A549 (cell line): ENCODE results near the gene TSC22D2. TPM values are rescaled to one million over a fixed set of nuclear protein-coding genes. Genes with fewer than 3 reads are reported as not detected.
A peak's percentile ranks its signal among the peaks of the same experiment; 100 is the strongest.

Experiments used
- ATAC-seq, 2 experiments: fragments of 200-7000 bp in 1 of 2; fragments of >200 bp in 1 of 2; cut with Nextera tagmentation in 1 of 2; cut with Tn5 transposase in 1 of 2; 3 replicates each; pipeline versions ENCODE4 v1.8.0 to v1.9.1; 2018 to 2020; ENCODE audit warnings: mild to moderate bottlenecking in 1 of 2, moderate library complexity in 1 of 2
- CTCF ChIA-PET: fragments of 300-600 bp; sonication (Branson Sonifier 250); formaldehyde crosslinking; extraction: SDS; loops from one replicate; lab custom pipeline; 2021; ENCODE audit warnings: antibody characterized with exemption, inconsistent platforms; lab: Yijun Ruan, JAX
- POLR2A ChIA-PET: fragments of 350-600 bp; formaldehyde crosslinking; extraction: SDS; loops from one replicate; lab custom pipeline; 2021; ENCODE audit warnings: antibody characterized with exemption, inconsistent platforms; lab: Yijun Ruan, JAX
- DNase-seq, 2 experiments: peaks; one replicate each; pipeline versions ENCODE4 v3.0.0 to v3.0.0-alpha.2; 2011 to 2016; ENCODE audit warnings: low read depth in 1 of 2, low spot score in 1 of 2
- FAIRE-seq: peaks from 2 replicates; lab custom pipeline; 2011; peaks lifted over from hg19 to GRCh38; lab: Jason Lieb, UNC
- H3K27ac ChIP-seq, 2 experiments: fragments of >200 bp; sonication (Bioruptor Twin); formaldehyde crosslinking; 3 replicates each; pipeline ENCODE4 v1.5.1; 2016 to 2017
- H3K4me1 ChIP-seq: fragments of >200 bp; sonication (Bioruptor Twin); formaldehyde crosslinking; 3 replicates; pipeline ENCODE4 v1.6.1; 2016
- H3K4me2 ChIP-seq: fragments of >200 bp; sonication (Bioruptor Twin); formaldehyde crosslinking; 3 replicates; pipeline ENCODE4 v1.6.1; 2016
- H3K4me3 ChIP-seq: fragments of >200 bp; sonication (Bioruptor Twin); formaldehyde crosslinking; 3 replicates; pipeline ENCODE4 v1.5.1; 2016
- H3K9me3 ChIP-seq: fragments of >200 bp; sonication (Bioruptor Twin); formaldehyde crosslinking; 3 replicates; pipeline ENCODE4 v1.6.1; 2016
- BCL3 ChIP-seq: fragments of >200 bp; sonication (Bioruptor Twin); formaldehyde crosslinking; IDR thresholded peaks from 3 replicates; pipeline ENCODE4 v1.6.1; 2016
- BHLHE40 ChIP-seq: IDR thresholded peaks from 2 replicates; pipeline ENCODE4 v1.6.1; 2012; ENCODE audit warnings: low read depth, low read length, inconsistent platforms
- CEBPB ChIP-seq, 2 experiments: fragments of >200 bp in 1 of 2; sonication (Bioruptor Twin) in 1 of 2; formaldehyde crosslinking in 1 of 2; IDR thresholded peaks; 2 replicates each; pipeline ENCODE4 v1.6.1; 2012 to 2016
- CTCF ChIP-seq: fragments of >200 bp; sonication (Bioruptor Twin); formaldehyde crosslinking; IDR thresholded peaks from 3 replicates; pipeline ENCODE4 v1.5.1; 2016
- E2F6 ChIP-seq: IDR thresholded peaks from 2 replicates; pipeline ENCODE4 v1.6.1; 2012; ENCODE audit warnings: low read depth, borderline replicate concordance
- EHF ChIP-seq: fragments of 250-450 bp; sonication (Bioruptor Pico); IDR thresholded peaks from 2 replicates; pipeline ENCODE4 v1.5.0; 2020; ENCODE audit warnings: mild to moderate bottlenecking
- FOSL2 ChIP-seq, 2 experiments: fragments of 450-650 bp in 1 of 2; fragments of >200 bp in 1 of 2; sonication (Bioruptor Twin) in 1 of 2; formaldehyde crosslinking; IDR thresholded peaks; 2 replicates each; pipeline versions ENCODE4 v1.5.0 to v1.6.1; 2016 to 2020; ENCODE audit warnings: mild to moderate bottlenecking in 1 of 2, moderate library complexity in 1 of 2
- HES2 ChIP-seq: fragments of >200 bp; sonication (Bioruptor Twin); formaldehyde crosslinking; IDR thresholded peaks from 2 replicates; pipeline ENCODE4 v1.6.1; 2016
- JUNB ChIP-seq: fragments of >200 bp; sonication (Bioruptor Twin); formaldehyde crosslinking; IDR thresholded peaks from 2 replicates; pipeline ENCODE4 v1.6.1; 2016
- KDM1A ChIP-seq: fragments of 200-600 bp; sonication (generic); IDR thresholded peaks from 2 replicates; pipeline ENCODE4 v1.6.1; 2016; ENCODE audit warnings: low read depth, mild to moderate bottlenecking
- MAFK ChIP-seq: fragments of 450-650 bp; IDR thresholded peaks from 2 replicates; pipeline ENCODE4 v1.6.1; 2014; ENCODE audit not compliant: partially characterized antibody
- MAZ ChIP-seq: fragments of 150-350 bp; IDR thresholded peaks from 2 replicates; pipeline ENCODE4 v1.6.1; 2014; ENCODE audit warnings: antibody characterized with exemption, low read depth, low read length, borderline replicate concordance
- MYC ChIP-seq: IDR thresholded peaks from 2 replicates; pipeline ENCODE4 v1.6.1; 2012; ENCODE audit warnings: mild to moderate bottlenecking, inconsistent platforms, low read length, improper control_type of control experiment, borderline replicate concordance
- NPAS2 ChIP-seq: fragments of 250-450 bp; sonication (Bioruptor Pico); IDR thresholded peaks from 2 replicates; pipeline ENCODE4 v1.8.0; 2022; ENCODE audit warnings: mild to moderate bottlenecking, moderate library complexity, borderline replicate concordance
- NR3C1 ChIP-seq: fragments of >200 bp; sonication (Bioruptor Twin); formaldehyde crosslinking; IDR thresholded peaks from 3 replicates; pipeline ENCODE4 v1.6.1; 2017
- POLR2A ChIP-seq: IDR thresholded peaks from 2 replicates; pipeline ENCODE4 v1.6.1; 2012; ENCODE audit warnings: mild to moderate bottlenecking, low read length
- RCOR1 ChIP-seq: fragments of 150-350 bp; IDR thresholded peaks from 2 replicates; pipeline ENCODE4 v1.6.1; 2014; ENCODE audit warnings: antibody characterized with exemption, low read length, low read depth
- RNF2 ChIP-seq: fragments of 200-600 bp; sonication (generic); IDR thresholded peaks from 2 replicates; pipeline ENCODE4 v1.6.1; 2016; ENCODE audit warnings: low read depth, mild to moderate bottlenecking, antibody characterized with exemption, moderate library complexity, borderline replicate concordance
- SMC3 ChIP-seq: fragments of >200 bp; sonication (Bioruptor Twin); formaldehyde crosslinking; IDR thresholded peaks from 3 replicates; pipeline ENCODE4 v1.6.1; 2018; ENCODE audit warnings: inconsistent platforms
- TFCP2L1 ChIP-seq: fragments of 250-450 bp; sonication (Bioruptor Pico); IDR thresholded peaks from 2 replicates; pipeline ENCODE4 v1.5.0; 2021; ENCODE audit warnings: mild to moderate bottlenecking
- ZC3H11A ChIP-seq: fragments of 450-650 bp; IDR thresholded peaks from 2 replicates; pipeline ENCODE4 v1.6.1; 2014; ENCODE audit warnings: antibody characterized with exemption, mild to moderate bottlenecking
- ZNF302 ChIP-seq: fragments of 250-450 bp; sonication (Bioruptor Pico); IDR thresholded peaks from 2 replicates; pipeline ENCODE4 v1.9.0; 2021; ENCODE audit warnings: inconsistent platforms, mild to moderate bottlenecking, moderate library complexity
- ZSCAN20 ChIP-seq: fragments of 250-450 bp; sonication (Bioruptor Pico); IDR thresholded peaks from 2 replicates; pipeline ENCODE4 v1.8.0; 2022; ENCODE audit warnings: mild to moderate bottlenecking, moderate library complexity
- WGBS: methylation state at CpG from one replicate; pipeline ENCODE4 v1.1.6; 2017; ENCODE audit errors: missing lambda C conversion rate; 5-methylcytosine and 5-hydroxymethylcytosine counted together
- polyA plus RNA-seq, 4 experiments: library from polyadenylated mRNA; depleted of rRNA in 3 of 4; stranded (reverse); fragments of >200 nt; fragmentation: RNase III in 1 of 4; extraction: RNeasy Plus Mini Kit Qiagen cat#74134 plus additional on column Dnase treatment in 1 of 4; gene quantifications; 2 replicates in 3 of 4; 3 replicates in 1 of 4; pipeline ENCODE4 v1.2.3, GENCODE V29; 2011 to 2017

Gene TSC22D2
- polyA plus RNA-seq, 2 of the 4 experiments (the other 2 are of a cell fraction): 8.8 to 13.9 TPM

- peaks cover 49% of the 10 kb centered on the region for H3K4me1 ChIP-seq
- POLR2A ChIA-PET: no interaction called here
- CTCF ChIA-PET: interaction anchor here (1.0 to 1.5 kb wide), 2 partner anchors 22 to 26 kb away, joined by 3 to 5 read pairs; no protein-coding TSS in a partner anchor
- no peak for FAIRE-seq
- no peak for ATAC-seq
- H3K4me3 ChIP-seq: no peak overlapping the region
- no peaks in the 10 kb centered on the region for H3K9me3 ChIP-seq
- H3K4me2 ChIP-seq: no peak overlapping the region
- no peak for DNase-seq
- no peak overlapping the region; a peak in 1 of 6 replicates for H3K27ac ChIP-seq
- TF ChIP-seq BCL3 (no peak), EHF (CRISPR knock-in tag) (no peak), ZNF302 (no peak), MAZ (no peak), SMC3 (no peak), CTCF (no peak), NR3C1 (no peak), E2F6 (no peak), ZC3H11A (no peak), RCOR1 (no peak)
These were observed 33.1 kb upstream of the TSC22D2 start for GRCh38 chr3:150374975-150375374.

GRCh38 chr3:150376001-150376848 lies 31.9 kb upstream of the TSC22D2 start:
- peak overlapping the region; percentile 38; the same call in 2 of the 3 replicates for H3K4me2 ChIP-seq
- peak overlapping the region; percentile 41 to 53; a peak in 5 of 6 replicates for H3K27ac ChIP-seq
- TF ChIP-seq HES2 (0 out of 2 replicates have a peak, but pooled peaks have one; percentile 22), BHLHE40 (peak; percentile 19; the same call in 1 of the 2 replicates), CEBPB (IDR thresholded peaks at IDR 0.05) (peak; percentile 72 to 89; a peak in 3 of 4 replicates), TFCP2L1 (CRISPR knock-in tag) (no peak)
- H3K9me3 ChIP-seq: no peaks in the 10 kb centered on the region
- no peak for ATAC-seq
- DNase-seq: peak in 1 of 2 experiments; percentile 16
- FAIRE-seq: no peak
- 61% methylated on average over 3 of the region's 3 CpGs for WGBS
- ChIA-PET CTCF (interaction anchor here (0.9 to 1.8 kb wide), 5 partner anchors 9 to 103 kb away, joined by 3 to 6 read pairs (median 3); no protein-coding TSS in a partner anchor), POLR2A (interaction anchor here (2.1 kb wide), 1 partner anchor 33 kb away, joined by 7 read pairs; the partner anchor contains the start of gene TSC22D2)
- peaks cover 42% of the 10 kb centered on the region for H3K4me1 ChIP-seq
- no peak overlapping the region for H3K4me3 ChIP-seq

GRCh38 chr3:150377601-150378300 lies 30.3 kb upstream of the TSC22D2 start:
- CTCF ChIA-PET: interaction anchor here (1.0 kb wide), 1 partner anchor 10 kb away, joined by 3 read pairs; no protein-coding TSS in a partner anchor
- no peak overlapping the region for H3K4me3 ChIP-seq
- no peaks in the 10 kb centered on the region for H3K9me3 ChIP-seq
- no peak overlapping the region for H3K4me2 ChIP-seq
- WGBS: 38% methylated on average over 1 of the region's 1 CpG
- peak in 1 of 2 experiments; percentile 36; a peak in 3 of 6 replicates for ATAC-seq
- peaks cover 33% of the 10 kb centered on the region for H3K4me1 ChIP-seq
- POLR2A ChIA-PET: interaction anchor here (2.1 kb wide), 1 partner anchor 31 kb away, joined by 7 read pairs; the partner anchor contains the start of gene TSC22D2
- DNase-seq: no peak
- FAIRE-seq: no peak
- H3K27ac ChIP-seq: 0 out of 6 replicates have a peak overlapping the region, but pooled peaks of 1 of the 2 experiments have one; percentile 8
- no peak for TF ChIP-seq RNF2
- TF ChIP-seq EHF (CRISPR knock-in tag): no peak
- no peak for TF ChIP-seq MAFK
- no peak for TF ChIP-seq NR3C1
- no peak for TF ChIP-seq HES2
- TF ChIP-seq JUNB: no peak
- no peak for TF ChIP-seq MYC
- TF ChIP-seq CEBPB (IDR thresholded peaks at IDR 0.05): no peak
- TF ChIP-seq ZSCAN20: no peak
- TF ChIP-seq CTCF: no peak
- TF ChIP-seq KDM1A: no peak
- no peak for TF ChIP-seq FOSL2 (IDR thresholded peaks at IDR 0.05)
- no peak for TF ChIP-seq FOSL2 (CRISPR knock-in tag; IDR thresholded peaks at IDR 0.05)
- TF ChIP-seq POLR2A: no peak
- TF ChIP-seq NPAS2: no peak
